K562 (cell line): ENCODE results near the gene C5orf22. TPM values are rescaled to one million over a fixed set of nuclear protein-coding genes. Genes with fewer than 3 reads are reported as not detected.

Source experiments
- ATAC-seq: fragments of 200-7000 bp; cut with Tn5 transposase; 3 replicates; pipeline ENCODE4 v1.9.1; 2020; ENCODE audit warnings: moderate library complexity
- BruUV-seq: library from RNA; stranded (reverse); fragments of 400-500 nt; replicated peaks from 2 replicates; lab custom pipeline; 2021; lab: Mats Ljungman, UMichigan
- CTCF ChIA-PET: fragments of 300-600 bp; formaldehyde crosslinking; extraction: SDS; loops from one replicate; lab custom pipeline; 2021; ENCODE audit warnings: low intra/inter-chr PET ratio; lab: Yijun Ruan, JAX
- POLR2A ChIA-PET: fragments of 300-600, 350-650 bp; sonication (Branson Sonifier 250); formaldehyde crosslinking; extraction: SDS; loops from one replicate; lab custom pipeline; 2021; ENCODE audit warnings: antibody characterized with exemption, inconsistent platforms; lab: Yijun Ruan, JAX
- DNase-seq, 4 experiments: peaks; one replicate each; pipeline versions ENCODE4 v3.0.0 to v3.0.0-alpha.2; 2011 to 2018; ENCODE audit warnings: low spot score in 3 of 4, mixed read lengths in 3 of 4; ENCODE audit errors: extremely low read depth in 1 of 4
- FAIRE-seq: peaks from 2 replicates; lab custom pipeline; 2011; peaks lifted over from hg19 to GRCh38; lab: Jason Lieb, UNC
- H2AFZ ChIP-seq: 2 replicates; pipeline ENCODE4 v1.6.0; 2011; ENCODE audit warnings: low read depth, low read length, control low read depth, inconsistent platforms
- H3K27ac ChIP-seq: fragments of 200-600 bp; 3 replicates; pipeline ENCODE4 v1.8.0; 2011; ENCODE audit warnings: low read depth, mild to moderate bottlenecking, control low read depth, inconsistent platforms, low read length, moderate library complexity, mixed read lengths; ENCODE audit errors: extremely low read depth
- H3K27me3 ChIP-seq, 2 experiments: fragments of 300-600 bp in 1 of 2; 2 replicates in 1 of 2; 3 replicates in 1 of 2; pipeline versions ENCODE4 v1.6.0 to v1.8.0; 2011; ENCODE audit warnings: inconsistent platforms in 2 of 2, low read length in 2 of 2, mild to moderate bottlenecking in 1 of 2, mixed read lengths in 1 of 2, moderate library complexity in 1 of 2; ENCODE audit not compliant: control insufficient read depth in 2 of 2, insufficient read depth in 2 of 2
- H3K36me3 ChIP-seq: fragments of 300-600 bp; 3 replicates; pipeline ENCODE4 v1.8.0; 2011; ENCODE audit warnings: mild to moderate bottlenecking, low read length, inconsistent platforms; ENCODE audit not compliant: control insufficient read depth, insufficient read depth
- H3K4me1 ChIP-seq, 2 experiments: fragments of 200-600 bp in 1 of 2; replicated peaks in 1 of 2; 2 replicates in 1 of 2; 3 replicates in 1 of 2; pipeline versions ENCODE4 v1.5.1 to v1.8.0; 2011; ENCODE audit warnings: inconsistent platforms in 2 of 2, low read length in 2 of 2, mild to moderate bottlenecking in 1 of 2, mixed read lengths in 1 of 2, moderate library complexity in 1 of 2; ENCODE audit not compliant: control insufficient read depth in 2 of 2, insufficient read depth in 2 of 2
- H3K4me2 ChIP-seq: 2 replicates; pipeline ENCODE4 v1.6.1; 2011; ENCODE audit warnings: low read length, control low read depth, inconsistent platforms, mixed read lengths; ENCODE audit not compliant: insufficient read depth
- H3K4me3 ChIP-seq: fragments of 200-600 bp; sonication (generic), shearing (Covaris generic); 2 replicates; pipeline ENCODE4 v1.5.1; 2016; ENCODE audit warnings: control low read depth, inconsistent platforms
- H3K79me2 ChIP-seq: fragments of 200-600 bp; 3 replicates; pipeline ENCODE4 v1.8.0; 2011; ENCODE audit warnings: low read length, inconsistent platforms; ENCODE audit not compliant: control insufficient read depth, insufficient read depth
- H3K9ac ChIP-seq, 2 experiments: 2 replicates each; pipeline versions ENCODE4 v1.6.0 to v1.6.1; 2011; ENCODE audit warnings: low read depth in 2 of 2, low read length in 2 of 2, control low read depth in 1 of 2, inconsistent platforms in 1 of 2, mild to moderate bottlenecking in 1 of 2, mixed read lengths in 1 of 2; ENCODE audit not compliant: insufficient read depth in 1 of 2
- H3K9me1 ChIP-seq: one replicate; pipeline ENCODE4 v1.6.0; 2011; ENCODE audit warnings: inconsistent platforms, mild to moderate bottlenecking, low read length, moderate library complexity; ENCODE audit not compliant: control insufficient read depth, insufficient read depth
- H3K9me3 ChIP-seq: replicated peaks from 2 replicates; pipeline ENCODE4 v1.5.1; 2011; ENCODE audit warnings: low read depth, low read length, inconsistent platforms; ENCODE audit not compliant: control insufficient read depth, insufficient read depth
- H4K20me1 ChIP-seq: replicated peaks from 2 replicates; pipeline ENCODE4 v1.6.1; 2011; ENCODE audit warnings: low read length, inconsistent platforms, mixed read lengths; ENCODE audit not compliant: control insufficient read depth, insufficient read depth
- HOXB6 ChIP-seq: fragments of 250-450 bp; sonication (Bioruptor Pico); IDR thresholded peaks from 2 replicates; pipeline ENCODE4 v1.5.1; 2022; ENCODE audit warnings: mild to moderate bottlenecking, borderline replicate concordance
- MYBL2 ChIP-seq, 2 experiments: fragments of 450-650 bp in 1 of 2; sonication (generic) in 1 of 2; formaldehyde crosslinking in 1 of 2; IDR thresholded peaks; 2 replicates each; pipeline versions ENCODE4 v1.6.1 to v1.8.1; 2017 to 2022; ENCODE audit warnings: borderline replicate concordance in 1 of 2, inconsistent platforms in 1 of 2, low read depth in 1 of 2, mild to moderate bottlenecking in 1 of 2, missing genetic modification reagents in 1 of 2, moderate library complexity in 1 of 2
- RERE ChIP-seq: sonication (generic); formaldehyde crosslinking; IDR thresholded peaks from 2 replicates; pipeline ENCODE4 v1.8.0; 2023; ENCODE audit warnings: missing genetic modification reagents, mild to moderate bottlenecking, borderline replicate concordance
- RHOXF2B ChIP-seq: fragments of 250-450 bp; sonication (Bioruptor Pico); conservative IDR thresholded peaks from 2 replicates; pipeline ENCODE4 v1.5.1; 2021
- SMARCA4 ChIP-seq: fragments of 450-650 bp; IDR thresholded peaks from 2 replicates; pipeline ENCODE4 v1.6.1; 2016
- TARDBP ChIP-seq: fragments of 450-650 bp; IDR thresholded peaks from 2 replicates; pipeline ENCODE4 v1.6.1; 2016
- VEZF1 ChIP-seq: fragments of 200-800 bp; sonication (Bioruptor generic); IDR thresholded peaks from 2 replicates; pipeline ENCODE4 v1.6.1; 2017; ENCODE audit warnings: missing genetic modification characterization, missing compliant biosample characterization
- ZBTB1 ChIP-seq: sonication (generic); formaldehyde crosslinking; IDR thresholded peaks from 2 replicates; pipeline ENCODE4 v1.8.1; 2023; ENCODE audit warnings: missing genetic modification reagents, low read depth, mild to moderate bottlenecking, borderline replicate concordance
- ZNF175 ChIP-seq: fragments of 200-800 bp; sonication (Bioruptor generic); IDR thresholded peaks from 2 replicates; pipeline ENCODE4 v1.6.1; 2016; ENCODE audit warnings: low read depth, mild to moderate bottlenecking, missing genetic modification characterization, missing compliant biosample characterization
- ZNF277 ChIP-seq: fragments of 250-450 bp; sonication (Bioruptor Pico); IDR thresholded peaks from 2 replicates; pipeline ENCODE4 v1.8.0; 2022; ENCODE audit warnings: inconsistent platforms, mild to moderate bottlenecking, moderate library complexity, borderline replicate concordance
- ZNF584 ChIP-seq: fragments of 200-800 bp; sonication (Bioruptor generic); IDR thresholded peaks from 2 replicates; pipeline ENCODE4 v1.6.1; 2016; ENCODE audit warnings: low read depth, mild to moderate bottlenecking, missing genetic modification characterization, missing compliant biosample characterization
- WGBS: fragments of 100-300 bp; shearing (Covaris generic); methylation state at CpG from one replicate; pipeline ENCODE4 v1.1.6; 2016; ENCODE audit warnings: low coverage, mixed read lengths; ENCODE audit not compliant: insufficient coverage; ENCODE audit errors: missing lambda C conversion rate; 5-methylcytosine and 5-hydroxymethylcytosine counted together
- in situ Hi-C: fragments of 300-500 bp; cut with MboI; formaldehyde crosslinking; loops from 4 replicates; pipeline ENCODE4 v1.15.0; 2018; ENCODE audit warnings: inconsistent platforms, mixed read lengths
- intact Hi-C: fragments of 100-400 bp; cut with micrococcal nuclease; formaldehyde crosslinking; loops from 2 replicates; pipeline ENCODE4 v1.14.2; 2022
- polyA plus RNA-seq, 8 experiments: library from polyadenylated mRNA; depleted of rRNA in 4 of 8; stranded (reverse) in 5 of 8; unstranded in 3 of 8; fragments of >200 nt; fragmentation: Nextera tagmentation in 2 of 8; fragmentation: Illumina TruSeq in 1 of 8; extraction: Ambion mirVana in 2 of 8; extraction: Trizol in 1 of 8; gene quantifications; 2 replicates each; pipeline versions ENCODE4 v1.2.1 to v1.2.3, GENCODE V29; 2011 to 2014; ENCODE audit warnings: inconsistent platforms in 1 of 8, missing spikeins in 1 of 8
- total RNA-seq, 7 experiments: library from RNA; depleted of rRNA in 6 of 7; stranded (reverse); fragments of >200 nt in 6 of 7; fragmentation: Illumina TruSeq in 2 of 7; extraction: Trizol in 2 of 7; gene quantifications; 2 replicates each; pipeline versions ENCODE4 v1.2.1 to v1.2.3, GENCODE V29; 2011 to 2021; ENCODE audit warnings: low replicate concordance in 1 of 7

The C5orf22 gene
- total and polyA plus RNA-seq, 9 of the 15 experiments (the other 6 are each of a cell fraction or from before 2014, with no cell fraction given), result 22.7 to 56.7 (median 39.3) TPM

- no peak for TF ChIP-seq ZNF277 (CRISPR knock-in tag)
- TF ChIP-seq MYBL2 (IDR thresholded peaks at IDR 0.05; ENCODE audit: low read depth), result no peak
- no peak for TF ChIP-seq MYBL2 (CRISPR knock-in tag; IDR thresholded peaks at IDR 0.05; ENCODE audit: borderline replicate concordance)
- TF ChIP-seq SMARCA4, result peak; percentile 43; the same call in 1 of the 2 replicates
- no peak for TF ChIP-seq ZNF584
Measured at GRCh38 chr5:31530541-31531265, 1.4 kb upstream of the C5orf22 start (continued).

GRCh38 chr5:31531543-31531887 lies 586 bp upstream of the C5orf22 start:
- peak; percentile 46 to 61 (median 50) for DNase-seq
- peaks cover 60% of the 10 kb centered on the region for H3K79me2 ChIP-seq
- H3K9me3 ChIP-seq, result no peaks in the 10 kb centered on the region
- in situ Hi-C loops, result no loop called here
- no peak for FAIRE-seq
- H3K9ac ChIP-seq, result peak overlapping the region; percentile 89 to 96
- no peaks in the 10 kb centered on the region for H4K20me1 ChIP-seq
- WGBS, result 0% methylated on average over 13 of the region's 13 CpGs
- intact Hi-C loops, result no loop called here
- peak overlapping the region; percentile 88 for H2AFZ ChIP-seq
- peak overlapping the region; percentile 90 for H3K27ac ChIP-seq
- H3K4me2 ChIP-seq, result peak overlapping the region; percentile 91
- H3K36me3 ChIP-seq, result peaks cover 69% of the 10 kb centered on the region
- ATAC-seq, result peak; percentile 64
- H3K4me1 ChIP-seq, result peaks cover 13 to 15% of the 10 kb centered on the region in 2 experiments; a peak in 4 of 5 replicates
- H3K4me3 ChIP-seq, result peak overlapping the region; percentile 94
- H3K9me1 ChIP-seq, result no peaks in the 10 kb centered on the region
- ChIA-PET POLR2A (interaction anchor here (0.6 to 2.7 kb wide), 11 partner anchors 9 to 271 kb away, joined by 3 to 29 read pairs (median 3); no protein-coding TSS in a partner anchor), CTCF (no interaction called here)
- no peaks in the 10 kb centered on the region for H3K27me3 ChIP-seq
- no TSS peak for BruUV-seq
- no peak for TF ChIP-seq HOXB6 (CRISPR knock-in tag)
- no peak for TF ChIP-seq RHOXF2B (CRISPR knock-in tag)
- TF ChIP-seq ZBTB1, result 0 out of 2 replicates have a peak, but pooled peaks have one; percentile 51
- TF ChIP-seq ZNF175, result no peak
- no peak for TF ChIP-seq VEZF1 (CRISPR knock-in tag)
- TF ChIP-seq TARDBP, result no peak
- no peak for TF ChIP-seq RERE
